NOMO-1 treated with dmso at 0.1 percent for 144 hours (cell line): ENCODE data around the gene NET1.
"Not testable (repeated sequence)": the region's sequence is repeated elsewhere in the genome, so short reads cannot be mapped to it uniquely, and the experiment has no call there.

Experiments
- DNase-seq: peaks from one replicate; lab custom pipeline; 2025; ENCODE audit not compliant: unreplicated experiment; lab: John Stamatoyannopoulos, UW

The NET1 gene

GRCh38 chr10:5461914-5462840 lies 49.8 kb downstream of the NET1 start:
- no peak for DNase-seq

- DNase-seq, result no peak
These were observed 50.5 kb downstream of the NET1 start for GRCh38 chr10:5462841-5463293.

- no peak for DNase-seq
These were observed 52.2 kb downstream of the NET1 start for GRCh38 chr10:5464546-5464945.

GRCh38 chr10:5465976-5466450 lies 53.7 kb downstream of the NET1 start:
- no peak for DNase-seq

GRCh38 chr10:5466451-5467206 lies 54.3 kb downstream of the NET1 start:
- DNase-seq, result no peak

GRCh38 chr10:5467207-5467535 lies 54.8 kb downstream of the NET1 start:
- DNase-seq, result no peak

GRCh38 chr10:5467634-5468255 lies 55.4 kb downstream of the NET1 start:
- DNase-seq, result no peak

- DNase-seq, result no peak
These were observed 56.1 kb downstream of the NET1 start for GRCh38 chr10:5468262-5469106.

- DNase-seq, result no peak
These were observed 57.1 kb downstream of the NET1 start for GRCh38 chr10:5469353-5470061.

GRCh38 chr10:5470062-5470751 lies 57.9 kb downstream of the NET1 start:
- no peak for DNase-seq

GRCh38 chr10:5474642-5475041 lies 62.3 kb downstream of the NET1 start:
- not testable (repeated sequence) for DNase-seq

- not testable (repeated sequence) for DNase-seq
These were observed 62.7 kb downstream of the NET1 start for GRCh38 chr10:5475088-5475487.

GRCh38 chr10:5475974-5476807 lies 63.8 kb downstream of the NET1 start:
- not testable (repeated sequence) for DNase-seq

- no peak for DNase-seq
These were observed 64.7 kb downstream of the NET1 start for GRCh38 chr10:5476918-5477525.

- DNase-seq, result no peak
These were observed 65.8 kb downstream of the NET1 start for GRCh38 chr10:5477948-5478693.

GRCh38 chr10:5478694-5479305 lies 66.4 kb downstream of the NET1 start:
- no peak for DNase-seq
